Ishikawa (cell line): ENCODE data around the gene PSMG2.

Source experiments
- CEBPB ChIP-seq: IDR thresholded peaks from 2 replicates; pipeline ENCODE4 v1.6.1; 2012
- CREB1 ChIP-seq: IDR thresholded peaks from 2 replicates; pipeline ENCODE4 v1.6.1; 2012; ENCODE audit warnings: low read depth
- EGR1 ChIP-seq: IDR thresholded peaks from 2 replicates; pipeline ENCODE4 v1.6.1; 2012
- EP300 ChIP-seq: IDR thresholded peaks from 2 replicates; pipeline ENCODE4 v1.6.1; 2012; ENCODE audit warnings: borderline replicate concordance
- FOXM1 ChIP-seq: IDR thresholded peaks from 2 replicates; pipeline ENCODE4 v1.6.1; 2012; ENCODE audit warnings: low read depth, borderline replicate concordance
- MAX ChIP-seq: IDR thresholded peaks from 2 replicates; pipeline ENCODE4 v1.6.1; 2012
- NFIC ChIP-seq: IDR thresholded peaks from 2 replicates; pipeline ENCODE4 v1.6.1; 2012
- RAD21 ChIP-seq: IDR thresholded peaks from 2 replicates; pipeline ENCODE4 v1.6.1; 2012; ENCODE audit warnings: low read depth
- TAF1 ChIP-seq: IDR thresholded peaks from 2 replicates; pipeline ENCODE4 v1.6.1; 2012; ENCODE audit warnings: low read depth, mild to moderate bottlenecking
- TCF12 ChIP-seq: IDR thresholded peaks from 2 replicates; pipeline ENCODE4 v1.6.1; 2012; ENCODE audit warnings: low read depth
- TEAD4 ChIP-seq: IDR thresholded peaks from 2 replicates; pipeline ENCODE4 v1.6.1; 2012
- USF1 ChIP-seq: IDR thresholded peaks from 2 replicates; pipeline ENCODE4 v1.6.1; 2012
- YY1 ChIP-seq: IDR thresholded peaks from 2 replicates; pipeline ENCODE4 v1.6.1; 2012; ENCODE audit warnings: low read depth
- ZBTB7A ChIP-seq: IDR thresholded peaks from 2 replicates; pipeline ENCODE4 v1.6.1; 2012; ENCODE audit warnings: low read depth
- TF ChIP-seq, protein P1 (sequence below): IDR thresholded peaks from 2 replicates; pipeline ENCODE4 v1.6.1; 2012; ENCODE audit warnings: low read depth, mild to moderate bottlenecking

PSMG2 gene

DNA sequence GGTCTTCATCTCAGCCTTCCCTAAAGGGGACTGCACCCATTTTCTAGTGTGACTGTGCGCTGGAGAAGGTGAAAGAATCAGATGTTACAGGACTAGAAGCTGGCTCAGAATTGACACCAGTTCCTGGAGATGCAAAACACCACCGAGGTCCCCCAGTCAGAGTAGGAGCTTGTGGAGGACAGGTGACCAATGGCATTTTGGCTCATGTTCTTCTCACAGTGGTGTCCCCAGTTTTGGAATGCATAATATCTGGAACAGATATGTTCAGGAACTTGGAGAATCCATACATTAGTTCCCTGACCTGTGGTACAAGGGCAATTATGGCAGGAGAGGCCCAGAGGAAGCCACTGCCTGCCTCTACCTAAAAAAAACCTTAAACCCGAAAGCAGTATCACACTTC, 66.3 kb downstream of the PSMG2 start:
- TF ChIP-seq NFIC (no peak), RAD21 (no peak)
- TF ChIP-seq, protein P1, sequence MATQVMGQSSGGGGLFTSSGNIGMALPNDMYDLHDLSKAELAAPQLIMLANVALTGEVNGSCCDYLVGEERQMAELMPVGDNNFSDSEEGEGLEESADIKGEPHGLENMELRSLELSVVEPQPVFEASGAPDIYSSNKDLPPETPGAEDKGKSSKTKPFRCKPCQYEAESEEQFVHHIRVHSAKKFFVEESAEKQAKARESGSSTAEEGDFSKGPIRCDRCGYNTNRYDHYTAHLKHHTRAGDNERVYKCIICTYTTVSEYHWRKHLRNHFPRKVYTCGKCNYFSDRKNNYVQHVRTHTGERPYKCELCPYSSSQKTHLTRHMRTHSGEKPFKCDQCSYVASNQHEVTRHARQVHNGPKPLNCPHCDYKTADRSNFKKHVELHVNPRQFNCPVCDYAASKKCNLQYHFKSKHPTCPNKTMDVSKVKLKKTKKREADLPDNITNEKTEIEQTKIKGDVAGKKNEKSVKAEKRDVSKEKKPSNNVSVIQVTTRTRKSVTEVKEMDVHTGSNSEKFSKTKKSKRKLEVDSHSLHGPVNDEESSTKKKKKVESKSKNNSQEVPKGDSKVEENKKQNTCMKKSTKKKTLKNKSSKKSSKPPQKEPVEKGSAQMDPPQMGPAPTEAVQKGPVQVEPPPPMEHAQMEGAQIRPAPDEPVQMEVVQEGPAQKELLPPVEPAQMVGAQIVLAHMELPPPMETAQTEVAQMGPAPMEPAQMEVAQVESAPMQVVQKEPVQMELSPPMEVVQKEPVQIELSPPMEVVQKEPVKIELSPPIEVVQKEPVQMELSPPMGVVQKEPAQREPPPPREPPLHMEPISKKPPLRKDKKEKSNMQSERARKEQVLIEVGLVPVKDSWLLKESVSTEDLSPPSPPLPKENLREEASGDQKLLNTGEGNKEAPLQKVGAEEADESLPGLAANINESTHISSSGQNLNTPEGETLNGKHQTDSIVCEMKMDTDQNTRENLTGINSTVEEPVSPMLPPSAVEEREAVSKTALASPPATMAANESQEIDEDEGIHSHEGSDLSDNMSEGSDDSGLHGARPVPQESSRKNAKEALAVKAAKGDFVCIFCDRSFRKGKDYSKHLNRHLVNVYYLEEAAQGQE, result no peak

- TF ChIP-seq EP300, result no peak
- TF ChIP-seq CEBPB, result no peak
- no peak for TF ChIP-seq EGR1
- TF ChIP-seq ZBTB7A, result no peak
- no peak for TF ChIP-seq FOXM1
- TF ChIP-seq YY1, result no peak
- TF ChIP-seq, protein P1, result no peak
- TF ChIP-seq USF1, result no peak
- no peak for TF ChIP-seq TEAD4
- TF ChIP-seq CREB1, result no peak
- TF ChIP-seq TAF1, result no peak
- TF ChIP-seq NFIC, result no peak
- TF ChIP-seq RAD21, result no peak
- no peak for TF ChIP-seq MAX
- no peak for TF ChIP-seq TCF12
Observed at GRCh38 chr18:12769644-12770440, 67.0 kb downstream of the PSMG2 start.

DNA sequence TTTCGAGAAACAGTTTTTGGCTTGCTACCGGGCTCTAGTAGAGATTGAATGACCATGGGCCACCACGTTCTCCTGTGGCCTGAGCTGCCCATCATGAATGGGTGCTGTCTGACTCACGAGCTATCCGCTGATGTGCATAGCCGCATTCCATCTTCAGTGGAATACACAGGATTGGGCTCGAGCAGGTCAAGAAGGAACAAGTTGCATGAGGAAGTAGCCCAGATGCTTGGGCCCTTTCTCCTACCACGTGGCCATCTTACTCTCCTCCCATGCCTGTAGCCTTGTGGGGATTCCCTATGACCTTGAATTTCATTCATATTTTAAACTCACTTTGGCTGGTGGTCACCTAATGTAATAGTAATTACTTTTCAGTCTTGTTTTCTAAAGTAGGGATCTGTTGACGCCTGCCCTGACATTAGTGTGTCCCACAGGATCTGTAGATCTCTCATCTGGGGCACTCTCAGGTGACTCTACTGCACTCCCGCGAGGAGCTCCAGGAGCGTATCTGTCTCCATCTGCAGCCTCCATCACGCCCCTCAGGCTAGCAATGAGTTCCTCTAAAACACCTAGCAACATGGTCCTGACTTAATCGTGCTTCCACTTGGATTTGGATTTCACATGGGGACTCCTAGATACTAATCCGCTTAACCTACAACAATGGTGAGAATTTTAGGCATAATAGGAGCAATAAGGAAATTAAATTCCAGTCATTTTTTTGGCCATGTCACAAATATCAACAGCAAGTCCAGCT, 67.8 kb downstream of the PSMG2 start:
- no peak for TF ChIP-seq TEAD4
- no peak for TF ChIP-seq MAX
- no peak for TF ChIP-seq RAD21
- no peak for TF ChIP-seq YY1
- TF ChIP-seq, protein P1, result no peak
- TF ChIP-seq NFIC, result no peak
- TF ChIP-seq ZBTB7A, result no peak
- TF ChIP-seq CEBPB, result no peak
- no peak for TF ChIP-seq TCF12
- no peak for TF ChIP-seq FOXM1

DNA sequence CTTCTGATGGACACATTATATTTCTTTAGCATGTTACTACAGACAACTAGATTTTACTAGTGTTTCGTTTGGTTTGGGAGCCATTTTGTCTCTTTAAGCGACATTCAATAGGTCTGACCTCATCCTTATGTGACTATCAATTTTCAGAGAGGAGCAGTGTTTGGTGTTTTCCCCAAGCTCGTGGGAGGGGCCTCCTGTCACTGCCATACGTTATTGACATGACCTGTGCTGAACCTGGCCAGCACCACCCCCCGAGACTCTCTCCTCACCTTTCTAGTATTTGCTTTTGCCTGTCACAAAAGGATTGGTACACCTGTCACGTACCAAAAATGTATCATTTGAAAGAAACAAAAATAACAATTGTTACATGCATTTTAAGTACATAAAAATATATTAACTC, 69.3 kb downstream of the PSMG2 start:
- TF ChIP-seq, protein P1, result no peak
- TF ChIP-seq TAF1 (no peak), YY1 (no peak), EGR1 (no peak), EP300 (no peak), USF1 (no peak), NFIC (no peak), CREB1 (no peak), RAD21 (no peak), FOXM1 (no peak)
